Right ventricle myocardium superior (tissue), 1 donor: ENCODE results near the gene ABCC5. TPM values are rescaled to one million over a fixed set of nuclear protein-coding genes. Genes with fewer than 3 reads are reported as not detected.
"Not testable (repeated sequence)": the region's sequence is repeated elsewhere in the genome, so short reads cannot be mapped to it uniquely, and the experiment has no call there.

Source experiments
- ATAC-seq: fragments of 200-7000 bp; cut with Tn5 transposase; one replicate; pipeline ENCODE4 v1.9.1; 2020; ENCODE audit warnings: mild to moderate bottlenecking; ENCODE audit not compliant: poor library complexity
- DNase-seq: peaks from one replicate; pipeline ENCODE4 v3.0.0-alpha.2; 2020
- intact Hi-C: fragments of 100-400 bp; cut with DNase I; formaldehyde crosslinking; loops from one replicate; pipeline ENCODE4 v1.11.2; 2022
- microRNA-seq: library from miRNA; unstranded; fragments of <30 nt; microRNA quantifications from one replicate; pipeline ENCODE4 v1.2.0, GENCODE V29; 2020
- total RNA-seq: library from RNA; stranded (reverse); fragmentation: NEBNext Ultra II Directional; extraction: Animal tissue kit (Norgen Biotek cat#: 25700); gene quantifications from one replicate; pipeline ENCODE4 v1.2.1, GENCODE V29; 2021
- donor health status: DM: no; HTN: yes; CAD: no; lungs with severe emphysema.

The ABCC5 gene
- total RNA-seq, 1 donor from 2014 or later, result 44.5 TPM

DNA sequence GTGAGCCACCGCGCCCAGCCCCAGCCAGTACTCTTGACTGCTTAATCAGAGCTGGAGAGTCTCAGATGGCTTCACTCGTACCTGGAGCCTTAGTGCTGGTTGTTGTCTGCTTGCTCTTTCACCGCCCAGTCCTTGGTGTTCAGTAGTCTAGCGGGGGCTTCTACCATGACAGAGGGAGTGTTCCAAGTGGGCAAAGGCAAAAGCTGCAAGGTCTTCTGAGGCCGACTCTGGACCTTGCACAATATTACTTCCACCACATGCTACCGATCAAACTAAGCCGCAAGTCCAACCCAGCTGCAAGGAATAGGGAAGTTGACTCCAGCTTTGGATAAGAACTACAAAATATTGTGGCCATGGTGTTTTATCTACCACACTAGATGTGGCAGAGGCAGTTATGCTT is 139.6 kb downstream of the ABCC5 start:
- peak; percentile 64 for ATAC-seq
- intact Hi-C loops, result no loop called here
- no peak for DNase-seq

DNA sequence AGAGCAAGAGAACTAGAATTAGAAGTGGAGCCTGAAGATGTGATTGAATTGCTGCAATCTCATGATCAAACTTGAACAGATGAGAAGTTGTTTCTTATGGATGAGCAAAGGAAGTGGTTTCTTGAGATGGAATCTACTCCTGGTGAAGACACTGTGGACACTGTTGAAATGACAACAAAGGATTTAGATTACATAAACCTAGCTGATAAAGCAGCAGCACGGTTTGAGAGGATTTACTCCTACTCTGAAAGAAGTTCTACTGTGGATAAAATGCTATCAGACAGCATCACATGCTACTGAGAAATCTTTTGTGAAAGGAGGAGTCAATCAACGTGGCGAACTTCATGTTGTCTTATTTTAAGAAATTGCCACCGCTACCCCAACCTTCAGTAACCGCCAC is 140.5 kb downstream of the ABCC5 start:
- DNase-seq, ATAC-seq, intact Hi-C loops: not testable (repeated sequence)

DNA sequence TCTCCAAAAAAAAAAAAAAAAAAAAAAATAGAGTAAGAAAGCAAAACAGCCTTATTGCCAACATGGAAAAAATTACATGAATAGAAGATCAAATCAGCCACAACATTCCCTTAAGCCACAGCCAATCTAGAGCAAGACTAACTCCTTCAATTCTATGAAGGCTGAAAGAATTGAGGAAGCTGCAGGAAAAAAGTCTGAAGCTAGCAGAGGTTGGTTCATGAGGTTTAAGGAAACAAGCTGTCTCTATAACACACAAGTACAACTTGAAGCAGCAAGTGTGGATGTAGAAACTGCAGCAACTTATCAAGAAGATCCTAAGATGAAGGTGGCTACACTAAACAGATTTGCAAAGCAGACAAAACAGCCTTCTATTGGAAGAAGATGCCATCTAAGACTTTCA is 142.3 kb downstream of the ABCC5 start:
- DNase-seq (no peak), ATAC-seq (no peak)
- intact Hi-C loops, result no loop called here

DNA sequence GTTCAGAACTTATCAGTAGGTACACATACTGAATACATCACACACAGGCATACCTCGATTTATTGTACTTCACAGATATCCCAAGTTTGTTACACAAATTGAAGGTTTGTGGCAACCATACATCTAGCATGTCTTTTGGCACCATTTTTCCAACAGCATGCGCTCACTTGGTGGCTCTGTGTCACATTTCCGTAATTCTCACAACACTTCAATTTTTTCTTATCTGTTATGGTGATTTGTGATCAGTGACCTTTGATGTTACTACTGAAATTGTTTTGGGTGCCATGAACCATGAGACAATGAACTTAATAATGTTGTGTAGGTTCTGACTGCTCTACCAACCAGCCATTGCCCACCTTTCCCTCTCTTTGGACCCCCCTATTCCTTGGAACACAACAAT is 143.8 kb downstream of the ABCC5 start:
- intact Hi-C loops, result no loop called here
- DNase-seq, result no peak
- ATAC-seq, result no peak

DNA sequence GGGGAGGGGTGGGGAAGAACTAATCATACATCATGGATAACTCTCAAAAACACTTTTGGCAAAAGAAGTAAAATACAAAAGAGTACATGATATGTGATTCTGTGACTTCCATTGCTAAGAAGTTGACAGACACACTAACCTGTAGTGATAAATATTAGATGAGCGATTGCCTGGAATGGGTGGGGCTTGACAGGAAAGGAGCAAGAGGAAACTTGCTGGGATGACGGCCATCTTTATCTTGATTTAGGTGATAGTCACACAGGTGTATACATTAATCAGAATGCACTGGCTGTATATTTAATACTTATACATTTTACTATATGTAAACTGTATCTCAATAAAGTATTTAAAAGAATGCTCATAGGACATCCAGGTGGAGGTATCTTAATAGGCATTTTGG is 146.1 kb downstream of the ABCC5 start:
- intact Hi-C loops, result no loop called here
- DNase-seq (no peak), ATAC-seq (no peak)

DNA sequence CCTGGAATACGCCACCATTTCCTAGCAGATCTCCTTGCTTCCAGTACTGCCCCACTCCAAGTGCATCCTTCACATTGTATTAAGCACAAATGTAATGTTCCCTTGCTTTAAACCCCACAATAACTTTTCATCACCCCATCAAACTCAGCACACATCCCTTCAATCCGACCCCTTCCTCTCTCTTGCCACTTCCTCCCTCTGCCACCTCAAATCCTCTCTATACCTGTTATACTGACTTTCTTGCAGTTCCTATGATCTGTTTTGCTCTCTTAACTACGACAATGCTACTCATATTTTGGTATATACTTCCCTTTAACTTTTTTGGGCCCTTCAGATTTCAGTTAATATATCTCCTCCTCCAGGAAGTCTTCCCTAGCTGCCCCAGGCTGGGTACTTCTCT is 147.1 kb downstream of the ABCC5 start:
- intact Hi-C loops, result no loop called here
- DNase-seq (no peak), ATAC-seq (no peak)

Small RNAs within 50 kb of the gene (microRNA-seq; reads per million reads assigned to microRNA genes)
- not detected for gene MIR4448

Other genes starting within 250 kb of the ABCC5 start
- 3.0 TPM for gene MAP6D1, start 192.3 kb downstream of the ABCC5 start, total RNA-seq
- gene PARL, start 133.0 kb downstream of the ABCC5 start, total RNA-seq, result 57.2 TPM
- not detected for gene HTR3D, start 13.9 kb upstream of the ABCC5 start, total RNA-seq
- not detected for gene HTR3C, start 35.2 kb upstream of the ABCC5 start, total RNA-seq
- not detected for gene HTR3E, start 79.2 kb upstream of the ABCC5 start, total RNA-seq
- gene EIF2B5, start 117.5 kb upstream of the ABCC5 start, total RNA-seq, result 31.4 TPM
- 60.6 TPM for gene DVL3, start 137.5 kb upstream of the ABCC5 start, total RNA-seq
- 253 TPM for gene AP2M1, start 157.0 kb upstream of the ABCC5 start, total RNA-seq
- gene ABCF3, start 168.3 kb upstream of the ABCC5 start, total RNA-seq, result 69.3 TPM
- not detected for gene VWA5B2, start 211.7 kb upstream of the ABCC5 start, total RNA-seq
- 14.9 TPM for gene ALG3, start 231.1 kb upstream of the ABCC5 start, total RNA-seq
- gene EEF1AKMT4, start 231.8 kb upstream of the ABCC5 start, total RNA-seq, result 1.6 TPM
- not detected for gene CAMK2N2, start 243.7 kb upstream of the ABCC5 start, total RNA-seq